DOHH2 (cell line): ENCODE measurements around the gene GLDC.

Experiments
- CTCF ChIP-seq: fragments of 200-600 bp; sonication (generic); IDR thresholded peaks from one replicate; pipeline ENCODE4 v1.5.1; 2014; ENCODE audit warnings: antibody characterized with exemption, mild to moderate bottlenecking, low read depth, low read length; ENCODE audit not compliant: poor library complexity, severe bottlenecking
- EZH2phosphoT487 ChIP-seq: fragments of 200-600 bp; sonication (generic); IDR thresholded peaks from 2 replicates; pipeline ENCODE4 v1.6.1; 2017; ENCODE audit warnings: borderline replicate concordance, mild to moderate bottlenecking, antibody characterized with exemption, low read length, moderate library complexity, mixed read lengths

- TF ChIP-seq CTCF (no peak), EZH2phosphoT487 (no peak)
These were observed 40.3 kb downstream of the GLDC start for GRCh38 chr9:6605202-6605601.
